WTC11 (cell line): ENCODE results near the gene TMEM179. TPM values are rescaled to one million over a fixed set of nuclear protein-coding genes. Genes with fewer than 3 reads are reported as not detected.
A peak's percentile ranks its signal among the peaks of the same experiment; 100 is the strongest.

ENCODE experiments used
- ATAC-seq: fragments of 200-7000 bp; cut with Tn5 transposase; 2 replicates; pipeline ENCODE4 v1.10.0; 2021; ENCODE audit warnings: mild to moderate bottlenecking, moderate library complexity
- CTCF ChIA-PET: fragments of 300-600 bp; sonication (Branson Sonifier 250); formaldehyde crosslinking; loops from one replicate; lab custom pipeline; 2021; ENCODE audit warnings: antibody characterized with exemption; lab: Charles Lee
- POLR2A ChIA-PET: fragments of 350-600 bp; sonication (Branson Sonifier 250); formaldehyde crosslinking; loops from one replicate; lab custom pipeline; 2021; ENCODE audit warnings: antibody characterized with exemption; lab: Charles Lee
- DNase-seq: peaks from one replicate; pipeline ENCODE4 v3.0.0; 2021; ENCODE audit warnings: low spot score
- H3K27ac Mint-ChIP-seq: 2 replicates; pipeline ENCODE4 v1.8.0; 2021; ENCODE audit warnings: mixed read lengths
- H3K27me3 Mint-ChIP-seq: 2 replicates; pipeline ENCODE4 v1.8.0; 2021; ENCODE audit warnings: low read depth, mild to moderate bottlenecking, moderate library complexity, mixed read lengths
- H3K36me3 Mint-ChIP-seq: 2 replicates; pipeline ENCODE4 v1.8.0; 2021; ENCODE audit warnings: mixed read lengths
- H3K4me1 Mint-ChIP-seq: 2 replicates; pipeline ENCODE4 v1.8.0; 2022; ENCODE audit warnings: mixed read lengths
- H3K4me3 Mint-ChIP-seq: 2 replicates; pipeline ENCODE4 v1.8.0; 2021; ENCODE audit warnings: mild to moderate bottlenecking, moderate library complexity, mixed read lengths
- H3K9me3 Mint-ChIP-seq: 2 replicates; pipeline ENCODE4 v1.8.0; 2021; ENCODE audit warnings: mixed read lengths
- AFF4 ChIP-seq: sonication (generic); formaldehyde crosslinking; IDR thresholded peaks from 2 replicates; pipeline ENCODE4 v1.8.1; 2023; ENCODE audit warnings: mild to moderate bottlenecking, missing genetic modification reagents, borderline replicate concordance
- ATF3 ChIP-seq: sonication (generic); formaldehyde crosslinking; conservative IDR thresholded peaks from 2 replicates; pipeline ENCODE4 v1.8.1; 2022; ENCODE audit warnings: mild to moderate bottlenecking, missing genetic modification reagents
- CBFB ChIP-seq: sonication (generic); formaldehyde crosslinking; IDR thresholded peaks from 2 replicates; pipeline ENCODE4 v1.8.1; 2022; ENCODE audit warnings: mild to moderate bottlenecking, low read depth, missing genetic modification reagents
- CDX4 ChIP-seq: fragments of 250-450 bp; sonication (Bioruptor Pico); IDR thresholded peaks from 2 replicates; pipeline ENCODE4 v1.9.0; 2021; ENCODE audit warnings: moderate library complexity, mild to moderate bottlenecking, inconsistent platforms, borderline replicate concordance
- HMGA2 ChIP-seq: fragments of 250-450 bp; sonication (Bioruptor Pico); IDR thresholded peaks from 2 replicates; pipeline ENCODE4 v1.4.0; 2021; ENCODE audit warnings: mild to moderate bottlenecking, moderate library complexity
- IRF1 ChIP-seq: sonication (generic); formaldehyde crosslinking; IDR thresholded peaks from 2 replicates; pipeline ENCODE4 v1.8.0; 2023; ENCODE audit warnings: missing genetic modification reagents
- JUN ChIP-seq: sonication (generic); formaldehyde crosslinking; IDR thresholded peaks from 2 replicates; pipeline ENCODE4 v1.8.0; 2023; ENCODE audit warnings: mild to moderate bottlenecking, missing genetic modification reagents
- MLX ChIP-seq: sonication (generic); formaldehyde crosslinking; IDR thresholded peaks from 2 replicates; pipeline ENCODE4 v1.8.1; 2023; ENCODE audit warnings: mild to moderate bottlenecking, missing genetic modification reagents, moderate library complexity
- NFATC4 ChIP-seq: fragments of 250-450 bp; sonication (Bioruptor Pico); IDR thresholded peaks from 2 replicates; pipeline ENCODE4 v1.9.0; 2021; ENCODE audit warnings: mild to moderate bottlenecking
- NFYB ChIP-seq: sonication (generic); formaldehyde crosslinking; conservative IDR thresholded peaks from 2 replicates; pipeline ENCODE4 v1.8.0; 2022; ENCODE audit warnings: low read depth, missing genetic modification reagents
- PRRX2 ChIP-seq: fragments of 250-450 bp; sonication (Bioruptor Pico); IDR thresholded peaks from 2 replicates; pipeline ENCODE4 v1.8.0; 2021; ENCODE audit warnings: mild to moderate bottlenecking
- SOX15 ChIP-seq: fragments of 250-450 bp; sonication (Bioruptor Pico); IDR thresholded peaks from 2 replicates; pipeline ENCODE4 v1.9.0; 2021; ENCODE audit warnings: mild to moderate bottlenecking
- TCF7 ChIP-seq: sonication (generic); formaldehyde crosslinking; IDR thresholded peaks from 2 replicates; pipeline ENCODE4 v1.8.0; 2022; ENCODE audit warnings: mild to moderate bottlenecking, low read depth, missing genetic modification reagents, moderate library complexity
- TEAD1 ChIP-seq: sonication (generic); formaldehyde crosslinking; IDR thresholded peaks from 2 replicates; pipeline ENCODE4 v1.8.0; 2022; ENCODE audit warnings: mild to moderate bottlenecking, missing genetic modification reagents
- TP53 ChIP-seq: sonication (generic); formaldehyde crosslinking; IDR thresholded peaks from 2 replicates; pipeline ENCODE4 v1.8.1; 2023; ENCODE audit warnings: mild to moderate bottlenecking, missing genetic modification reagents
- ZBTB21 ChIP-seq: sonication (generic); formaldehyde crosslinking; IDR thresholded peaks from 2 replicates; pipeline ENCODE4 v1.8.1; 2023; ENCODE audit warnings: mild to moderate bottlenecking, missing genetic modification reagents, borderline replicate concordance
- ZNF138 ChIP-seq: sonication (generic); formaldehyde crosslinking; conservative IDR thresholded peaks from 2 replicates; pipeline ENCODE4 v1.8.1; 2022; ENCODE audit warnings: mild to moderate bottlenecking, moderate library complexity, missing genetic modification reagents
- ZNF232 ChIP-seq: sonication (generic); formaldehyde crosslinking; IDR thresholded peaks from 2 replicates; pipeline ENCODE4 v1.8.0; 2022; ENCODE audit warnings: mild to moderate bottlenecking, missing genetic modification reagents
- ZNF263 ChIP-seq: sonication (generic); formaldehyde crosslinking; IDR thresholded peaks from 2 replicates; pipeline ENCODE4 v1.8.1; 2022; ENCODE audit warnings: low read depth, mild to moderate bottlenecking, moderate library complexity, missing genetic modification reagents
- total RNA-seq: library from RNA; stranded (reverse); gene quantifications from 3 replicates; pipeline ENCODE4 v1.2.3, GENCODE V29; 2021
- TF ChIP-seq, protein P1 (sequence below): sonication (generic); formaldehyde crosslinking; IDR thresholded peaks from 2 replicates; pipeline ENCODE4 v1.8.0; 2022; ENCODE audit warnings: mild to moderate bottlenecking, missing genetic modification reagents
- TF ChIP-seq, protein P2 (sequence below): sonication (generic); formaldehyde crosslinking; IDR thresholded peaks from 2 replicates; pipeline ENCODE4 v1.8.1; 2023; ENCODE audit warnings: mild to moderate bottlenecking, missing genetic modification reagents
- TF ChIP-seq, protein P3 (sequence below): sonication (generic); formaldehyde crosslinking; IDR thresholded peaks from 2 replicates; pipeline ENCODE4 v1.8.0; 2022; ENCODE audit warnings: missing genetic modification reagents

Gene TMEM179
- total RNA-seq, 1 experiment from 2014 or later = 2.4 TPM

DNA sequence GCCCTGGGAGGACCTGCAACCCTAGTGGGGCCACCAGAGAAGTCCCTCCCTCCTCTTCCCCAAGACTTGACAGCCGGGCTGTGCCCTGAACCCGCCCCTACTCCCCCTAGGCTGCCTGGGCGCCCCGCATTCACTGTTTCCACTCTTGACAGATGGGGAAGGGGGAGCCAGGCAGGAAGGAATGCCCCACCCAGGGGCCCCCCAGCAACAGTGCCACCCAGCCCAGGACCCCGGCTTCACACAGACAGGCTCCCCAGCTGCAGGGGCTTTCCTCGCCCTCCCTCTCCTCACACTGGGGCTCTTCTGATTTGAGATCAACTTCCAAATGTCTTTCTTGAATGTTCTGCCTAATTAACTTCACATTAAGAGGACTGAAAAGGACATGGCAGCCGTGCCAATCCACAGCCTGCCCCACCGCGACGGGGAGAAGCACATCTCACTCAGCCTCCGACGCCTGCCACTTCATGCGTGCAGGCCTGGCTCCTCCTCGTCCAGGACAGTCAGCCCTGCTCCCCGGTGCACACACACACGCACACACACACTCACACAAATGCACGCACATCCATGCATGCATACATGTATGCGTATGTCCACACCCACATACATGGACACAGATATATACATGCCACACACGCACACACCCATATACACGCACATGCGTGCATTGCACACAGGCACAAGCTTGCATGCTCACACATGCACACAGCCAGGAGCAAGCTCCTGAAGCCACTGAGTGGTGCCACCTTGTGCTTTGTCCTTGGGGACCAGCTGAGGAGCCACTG is 44.6 kb downstream of the TMEM179 start:
- CTCF ChIA-PET = interaction anchor here (1.2 to 1.3 kb wide), 2 partner anchors 87 to 422 kb away, joined by 3 read pairs; no protein-coding TSS in a partner anchor
- TF ChIP-seq NFYB (CRISPR knock-in tag) (no peak), IRF1 (CRISPR knock-in tag) (no peak), HMGA2 (CRISPR knock-in tag) (no peak), TEAD1 (no peak), ZNF232 (CRISPR knock-in tag) (no peak), ATF3 (CRISPR knock-in tag) (no peak), ZBTB21 (CRISPR knock-in tag) (no peak), ZNF138 (no peak), AFF4 (CRISPR knock-in tag) (no peak), TP53 (CRISPR knock-in tag) (no peak), CBFB (CRISPR knock-in tag) (no peak), NFATC4 (CRISPR knock-in tag) (no peak), ZNF263 (CRISPR knock-in tag) (no peak), CDX4 (CRISPR knock-in tag) (no peak), TCF7 (no peak), SOX15 (no peak), MLX (CRISPR knock-in tag) (no peak)
- TF ChIP-seq, protein P1, sequence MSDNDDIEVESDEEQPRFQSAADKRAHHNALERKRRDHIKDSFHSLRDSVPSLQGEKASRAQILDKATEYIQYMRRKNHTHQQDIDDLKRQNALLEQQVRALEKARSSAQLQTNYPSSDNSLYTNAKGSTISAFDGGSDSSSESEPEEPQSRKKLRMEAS = no peak
- no peaks in the 10 kb centered on the region for H3K36me3 Mint-ChIP-seq
- DNase-seq (no peak), ATAC-seq (no peak)
- peak overlapping the region; percentile 80 for H3K27ac Mint-ChIP-seq
- no peak overlapping the region for H3K4me3 Mint-ChIP-seq
- POLR2A ChIA-PET = no interaction called here
- H3K9me3 Mint-ChIP-seq = no peaks in the 10 kb centered on the region
- peaks cover 3% of the 10 kb centered on the region; the same call in 1 of the 2 replicates for H3K4me1 Mint-ChIP-seq
- H3K27me3 Mint-ChIP-seq = no peaks in the 10 kb centered on the region

- no peaks in the 10 kb centered on the region for H3K36me3 Mint-ChIP-seq
- POLR2A ChIA-PET = no interaction called here
- H3K4me1 Mint-ChIP-seq = no peaks in the 10 kb centered on the region
- H3K27ac Mint-ChIP-seq = no peak overlapping the region
- no peaks in the 10 kb centered on the region for H3K27me3 Mint-ChIP-seq
- H3K4me3 Mint-ChIP-seq = no peak overlapping the region
- CTCF ChIA-PET = interaction anchor here (1.2 to 1.6 kb wide), 2 partner anchors 86 to 421 kb away, joined by 3 to 4 read pairs; no protein-coding TSS in a partner anchor
- DNase-seq (no peak), ATAC-seq (no peak)
- H3K9me3 Mint-ChIP-seq = no peaks in the 10 kb centered on the region
- no peak for TF ChIP-seq JUN (CRISPR knock-in tag)
- TF ChIP-seq, protein P2, sequence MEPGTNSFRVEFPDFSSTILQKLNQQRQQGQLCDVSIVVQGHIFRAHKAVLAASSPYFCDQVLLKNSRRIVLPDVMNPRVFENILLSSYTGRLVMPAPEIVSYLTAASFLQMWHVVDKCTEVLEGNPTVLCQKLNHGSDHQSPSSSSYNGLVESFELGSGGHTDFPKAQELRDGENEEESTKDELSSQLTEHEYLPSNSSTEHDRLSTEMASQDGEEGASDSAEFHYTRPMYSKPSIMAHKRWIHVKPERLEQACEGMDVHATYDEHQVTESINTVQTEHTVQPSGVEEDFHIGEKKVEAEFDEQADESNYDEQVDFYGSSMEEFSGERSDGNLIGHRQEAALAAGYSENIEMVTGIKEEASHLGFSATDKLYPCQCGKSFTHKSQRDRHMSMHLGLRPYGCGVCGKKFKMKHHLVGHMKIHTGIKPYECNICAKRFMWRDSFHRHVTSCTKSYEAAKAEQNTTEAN (CRISPR knock-in tag) = no peak
- no peak for TF ChIP-seq ZNF232 (CRISPR knock-in tag)
- no peak for TF ChIP-seq TCF7
- TF ChIP-seq, protein P3, sequence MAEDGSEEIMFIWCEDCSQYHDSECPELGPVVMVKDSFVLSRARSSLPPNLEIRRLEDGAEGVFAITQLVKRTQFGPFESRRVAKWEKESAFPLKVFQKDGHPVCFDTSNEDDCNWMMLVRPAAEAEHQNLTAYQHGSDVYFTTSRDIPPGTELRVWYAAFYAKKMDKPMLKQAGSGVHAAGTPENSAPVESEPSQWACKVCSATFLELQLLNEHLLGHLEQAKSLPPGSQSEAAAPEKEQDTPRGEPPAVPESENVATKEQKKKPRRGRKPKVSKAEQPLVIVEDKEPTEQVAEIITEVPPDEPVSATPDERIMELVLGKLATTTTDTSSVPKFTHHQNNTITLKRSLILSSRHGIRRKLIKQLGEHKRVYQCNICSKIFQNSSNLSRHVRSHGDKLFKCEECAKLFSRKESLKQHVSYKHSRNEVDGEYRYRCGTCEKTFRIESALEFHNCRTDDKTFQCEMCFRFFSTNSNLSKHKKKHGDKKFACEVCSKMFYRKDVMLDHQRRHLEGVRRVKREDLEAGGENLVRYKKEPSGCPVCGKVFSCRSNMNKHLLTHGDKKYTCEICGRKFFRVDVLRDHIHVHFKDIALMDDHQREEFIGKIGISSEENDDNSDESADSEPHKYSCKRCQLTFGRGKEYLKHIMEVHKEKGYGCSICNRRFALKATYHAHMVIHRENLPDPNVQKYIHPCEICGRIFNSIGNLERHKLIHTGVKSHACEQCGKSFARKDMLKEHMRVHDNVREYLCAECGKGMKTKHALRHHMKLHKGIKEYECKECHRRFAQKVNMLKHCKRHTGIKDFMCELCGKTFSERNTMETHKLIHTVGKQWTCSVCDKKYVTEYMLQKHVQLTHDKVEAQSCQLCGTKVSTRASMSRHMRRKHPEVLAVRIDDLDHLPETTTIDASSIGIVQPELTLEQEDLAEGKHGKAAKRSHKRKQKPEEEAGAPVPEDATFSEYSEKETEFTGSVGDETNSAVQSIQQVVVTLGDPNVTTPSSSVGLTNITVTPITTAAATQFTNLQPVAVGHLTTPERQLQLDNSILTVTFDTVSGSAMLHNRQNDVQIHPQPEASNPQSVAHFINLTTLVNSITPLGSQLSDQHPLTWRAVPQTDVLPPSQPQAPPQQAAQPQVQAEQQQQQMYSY (CRISPR knock-in tag) = no peak
- TF ChIP-seq PRRX2 (CRISPR knock-in tag) = no peak
Measured at GRCh38 chr14:104559028-104559803, 45.4 kb downstream of the TMEM179 start.
